Nephron progenitor cell (in vitro differentiated cells): ENCODE measurements around the gene KIT.
A peak's percentile ranks its signal among the peaks of the same experiment; 100 is the strongest.

Source experiments
- DNase-seq: peaks from one replicate; pipeline ENCODE4 v3.0.0; 2021
- H3K27ac Mint-ChIP-seq: 2 replicates; pipeline ENCODE4 v1.8.0; 2021; ENCODE audit warnings: mild to moderate bottlenecking, moderate library complexity, mixed read lengths
- H3K27me3 Mint-ChIP-seq: 2 replicates; pipeline ENCODE4 v1.8.0; 2021; ENCODE audit warnings: mild to moderate bottlenecking, low read depth, mixed read lengths; ENCODE audit not compliant: poor library complexity
- H3K36me3 Mint-ChIP-seq: 2 replicates; pipeline ENCODE4 v1.8.0; 2021; ENCODE audit warnings: low read depth, mixed read lengths
- H3K4me1 Mint-ChIP-seq: 2 replicates; pipeline ENCODE4 v1.8.0; 2021; ENCODE audit warnings: mixed read lengths
- H3K4me3 Mint-ChIP-seq: 2 replicates; pipeline ENCODE4 v1.8.0; 2021; ENCODE audit warnings: mild to moderate bottlenecking, moderate library complexity, mixed read lengths
- H3K9me3 Mint-ChIP-seq: 2 replicates; pipeline ENCODE4 v1.8.0; 2021; ENCODE audit warnings: mild to moderate bottlenecking, moderate library complexity, mixed read lengths
- CTCF ChIP-seq: fragments of 200-600 bp; sonication (generic); IDR thresholded peaks from 2 replicates; pipeline ENCODE4 v1.5.0; 2021; ENCODE audit warnings: antibody characterized with exemption

KIT gene

GRCh38 chr4:54643958-54644751 is 13.6 kb upstream of the KIT start:
- TF ChIP-seq CTCF: no peak
- H3K27ac Mint-ChIP-seq: no peak overlapping the region
- H3K27me3 Mint-ChIP-seq: peaks cover 4% of the 10 kb centered on the region
- DNase-seq: no peak
- peaks cover 13% of the 10 kb centered on the region for H3K4me1 Mint-ChIP-seq
- no peaks in the 10 kb centered on the region for H3K36me3 Mint-ChIP-seq
- no peak overlapping the region for H3K4me3 Mint-ChIP-seq
- no peaks in the 10 kb centered on the region for H3K9me3 Mint-ChIP-seq

- H3K36me3 Mint-ChIP-seq: no peaks in the 10 kb centered on the region
- peaks cover 4% of the 10 kb centered on the region for H3K27me3 Mint-ChIP-seq
Measured at GRCh38 chr4:54645830-54646229, 11.9 kb upstream of the KIT start.

GRCh38 chr4:54647070-54647469 is 10.7 kb upstream of the KIT start:
- no peak for DNase-seq
- peaks cover 9% of the 10 kb centered on the region for H3K4me1 Mint-ChIP-seq
- no peaks in the 10 kb centered on the region for H3K36me3 Mint-ChIP-seq
- H3K27me3 Mint-ChIP-seq: peaks cover 4% of the 10 kb centered on the region
- no peak overlapping the region for H3K4me3 Mint-ChIP-seq
- H3K27ac Mint-ChIP-seq: no peak overlapping the region
- no peaks in the 10 kb centered on the region for H3K9me3 Mint-ChIP-seq
- TF ChIP-seq CTCF: no peak

More at GRCh38 chr4:54645830-54646229, 11.9 kb upstream of the KIT start:
- TF ChIP-seq CTCF: no peak
- Mint-ChIP-seq H3K4me1 (peaks cover 9% of the 10 kb centered on the region), H3K9me3 (no peaks in the 10 kb centered on the region), H3K4me3 (no peak overlapping the region), H3K27ac (no peak overlapping the region)
- DNase-seq: no peak

- peaks cover 24% of the 10 kb centered on the region for H3K27me3 Mint-ChIP-seq
- H3K9me3 Mint-ChIP-seq: no peaks in the 10 kb centered on the region
- peak overlapping the region; percentile 82 for H3K27ac Mint-ChIP-seq
- no peak for DNase-seq
- H3K4me1 Mint-ChIP-seq: peaks cover 8% of the 10 kb centered on the region
- no peak overlapping the region for H3K4me3 Mint-ChIP-seq
- TF ChIP-seq CTCF: no peak
- no peaks in the 10 kb centered on the region for H3K36me3 Mint-ChIP-seq
Measured at GRCh38 chr4:54651050-54651449, 6.7 kb upstream of the KIT start.

GRCh38 chr4:54654753-54655152 is 3.0 kb upstream of the KIT start:
- no peak for TF ChIP-seq CTCF
- no peak overlapping the region for H3K4me3 Mint-ChIP-seq
- no peak for DNase-seq
- H3K27me3 Mint-ChIP-seq: peaks cover 43% of the 10 kb centered on the region
- H3K36me3 Mint-ChIP-seq: no peaks in the 10 kb centered on the region
- no peaks in the 10 kb centered on the region for H3K9me3 Mint-ChIP-seq
- peaks cover 22% of the 10 kb centered on the region for H3K4me1 Mint-ChIP-seq
- no peak overlapping the region for H3K27ac Mint-ChIP-seq

GRCh38 chr4:54657185-54657550 is 589 bp upstream of the KIT start:
- H3K27ac Mint-ChIP-seq: no peak overlapping the region
- peak; percentile 41 for DNase-seq
- peaks cover 59% of the 10 kb centered on the region for H3K27me3 Mint-ChIP-seq
- H3K36me3 Mint-ChIP-seq: no peaks in the 10 kb centered on the region
- no peak for TF ChIP-seq CTCF
- H3K9me3 Mint-ChIP-seq: no peaks in the 10 kb centered on the region
- peak overlapping the region; percentile 80 for H3K4me3 Mint-ChIP-seq
- peaks cover 44% of the 10 kb centered on the region for H3K4me1 Mint-ChIP-seq
